ENCODE measurements around the gene RGS7.

DNA sequence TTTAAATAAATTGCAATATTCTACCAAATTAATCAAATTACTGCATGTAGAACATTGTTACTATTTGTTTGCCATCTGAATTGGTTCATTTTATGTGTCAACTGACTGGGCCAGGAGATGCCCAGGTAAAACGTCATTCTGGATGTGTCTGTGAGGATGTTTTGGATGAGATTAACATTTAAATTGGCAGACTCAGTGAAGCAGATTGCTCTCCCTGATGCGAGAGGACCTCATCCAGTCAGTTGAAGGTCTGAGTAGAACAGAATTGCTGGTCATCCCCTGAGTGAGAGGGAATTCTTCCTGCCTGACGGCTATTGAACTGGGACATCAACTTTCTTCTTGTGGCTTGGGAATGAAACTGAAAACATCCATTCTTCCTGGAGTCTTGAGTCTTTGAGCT, 623.0 kb downstream of the RGS7 start:
- TF ChIP-seq, protein P1, sequence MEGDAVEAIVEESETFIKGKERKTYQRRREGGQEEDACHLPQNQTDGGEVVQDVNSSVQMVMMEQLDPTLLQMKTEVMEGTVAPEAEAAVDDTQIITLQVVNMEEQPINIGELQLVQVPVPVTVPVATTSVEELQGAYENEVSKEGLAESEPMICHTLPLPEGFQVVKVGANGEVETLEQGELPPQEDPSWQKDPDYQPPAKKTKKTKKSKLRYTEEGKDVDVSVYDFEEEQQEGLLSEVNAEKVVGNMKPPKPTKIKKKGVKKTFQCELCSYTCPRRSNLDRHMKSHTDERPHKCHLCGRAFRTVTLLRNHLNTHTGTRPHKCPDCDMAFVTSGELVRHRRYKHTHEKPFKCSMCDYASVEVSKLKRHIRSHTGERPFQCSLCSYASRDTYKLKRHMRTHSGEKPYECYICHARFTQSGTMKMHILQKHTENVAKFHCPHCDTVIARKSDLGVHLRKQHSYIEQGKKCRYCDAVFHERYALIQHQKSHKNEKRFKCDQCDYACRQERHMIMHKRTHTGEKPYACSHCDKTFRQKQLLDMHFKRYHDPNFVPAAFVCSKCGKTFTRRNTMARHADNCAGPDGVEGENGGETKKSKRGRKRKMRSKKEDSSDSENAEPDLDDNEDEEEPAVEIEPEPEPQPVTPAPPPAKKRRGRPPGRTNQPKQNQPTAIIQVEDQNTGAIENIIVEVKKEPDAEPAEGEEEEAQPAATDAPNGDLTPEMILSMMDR (IDR thresholded peaks at IDR 0.05), result no peak
- TF ChIP-seq POLR2A (IDR thresholded peaks at IDR 0.05), result no peak

Measured in Peyer's patch (tissue), 4 donors.